Astrocyte of the cerebellum (primary cell): ENCODE measurements around the gene RFTN1.

Source experiments
- DNase-seq: peaks from one replicate; pipeline ENCODE4 v3.0.0-alpha.2; 2011; ENCODE audit warnings: low read depth
- H3K4me3 ChIP-seq: 2 replicates; pipeline ENCODE4 v1.5.1; 2011; ENCODE audit warnings: mild to moderate bottlenecking, low read depth, low read length, moderate library complexity
- in situ Hi-C: cut with HindIII; loops from 2 replicates; pipeline ENCODE4 v1.10.0; 2017; ENCODE audit warnings: low sequenced_read_pairs
- TF ChIP-seq, protein P1 (sequence below): IDR thresholded peaks from 2 replicates; pipeline ENCODE4 v1.5.1; 2012; ENCODE audit warnings: low read length, low read depth, moderate library complexity, mild to moderate bottlenecking; ENCODE audit errors: missing control alignments

RFTN1 gene

GRCh38 chr3:16401273-16401672 is 112.2 kb downstream of the RFTN1 start:
- TF ChIP-seq, protein P1, sequence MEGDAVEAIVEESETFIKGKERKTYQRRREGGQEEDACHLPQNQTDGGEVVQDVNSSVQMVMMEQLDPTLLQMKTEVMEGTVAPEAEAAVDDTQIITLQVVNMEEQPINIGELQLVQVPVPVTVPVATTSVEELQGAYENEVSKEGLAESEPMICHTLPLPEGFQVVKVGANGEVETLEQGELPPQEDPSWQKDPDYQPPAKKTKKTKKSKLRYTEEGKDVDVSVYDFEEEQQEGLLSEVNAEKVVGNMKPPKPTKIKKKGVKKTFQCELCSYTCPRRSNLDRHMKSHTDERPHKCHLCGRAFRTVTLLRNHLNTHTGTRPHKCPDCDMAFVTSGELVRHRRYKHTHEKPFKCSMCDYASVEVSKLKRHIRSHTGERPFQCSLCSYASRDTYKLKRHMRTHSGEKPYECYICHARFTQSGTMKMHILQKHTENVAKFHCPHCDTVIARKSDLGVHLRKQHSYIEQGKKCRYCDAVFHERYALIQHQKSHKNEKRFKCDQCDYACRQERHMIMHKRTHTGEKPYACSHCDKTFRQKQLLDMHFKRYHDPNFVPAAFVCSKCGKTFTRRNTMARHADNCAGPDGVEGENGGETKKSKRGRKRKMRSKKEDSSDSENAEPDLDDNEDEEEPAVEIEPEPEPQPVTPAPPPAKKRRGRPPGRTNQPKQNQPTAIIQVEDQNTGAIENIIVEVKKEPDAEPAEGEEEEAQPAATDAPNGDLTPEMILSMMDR: no peak
- no peak overlapping the region for H3K4me3 ChIP-seq
- no peak for DNase-seq
- in situ Hi-C loops: no loop called here

- in situ Hi-C loops: no loop called here
- TF ChIP-seq, protein P1: no peak
- H3K4me3 ChIP-seq: no peak overlapping the region
- DNase-seq: no peak
Observed at GRCh38 chr3:16400106-16400931, 113.2 kb downstream of the RFTN1 start.

DNA sequence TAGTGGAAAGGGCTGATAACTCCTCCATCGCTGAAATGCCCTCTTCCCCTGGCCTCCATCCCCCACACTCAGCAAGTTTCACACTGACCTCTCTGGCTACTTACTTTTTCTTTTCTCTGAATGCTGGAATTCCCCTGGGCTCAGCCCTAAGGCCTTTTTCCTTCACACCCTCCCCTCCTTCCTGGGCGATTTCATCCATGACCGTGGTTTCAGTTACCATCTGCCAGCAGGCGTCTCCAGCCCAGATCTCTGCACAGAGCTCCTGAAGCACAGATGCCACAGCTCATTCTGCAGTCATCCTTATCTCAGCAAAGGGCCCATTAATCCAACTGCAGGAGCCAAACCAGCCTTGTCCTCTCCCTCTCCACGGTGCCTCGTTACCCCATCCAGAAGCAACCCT is 114.0 kb downstream of the RFTN1 start:
- H3K4me3 ChIP-seq: no peak overlapping the region
- in situ Hi-C loops: no loop called here
- DNase-seq: peak; percentile 45

GRCh38 chr3:16398648-16399047 is 114.9 kb downstream of the RFTN1 start:
- DNase-seq: no peak
- TF ChIP-seq, protein P1: no peak
- H3K4me3 ChIP-seq: no peak overlapping the region
- in situ Hi-C loops: no loop called here

More for the DNA sequence above, 114.0 kb downstream of the RFTN1 start:
- TF ChIP-seq, protein P1: peak; percentile 30

DNA sequence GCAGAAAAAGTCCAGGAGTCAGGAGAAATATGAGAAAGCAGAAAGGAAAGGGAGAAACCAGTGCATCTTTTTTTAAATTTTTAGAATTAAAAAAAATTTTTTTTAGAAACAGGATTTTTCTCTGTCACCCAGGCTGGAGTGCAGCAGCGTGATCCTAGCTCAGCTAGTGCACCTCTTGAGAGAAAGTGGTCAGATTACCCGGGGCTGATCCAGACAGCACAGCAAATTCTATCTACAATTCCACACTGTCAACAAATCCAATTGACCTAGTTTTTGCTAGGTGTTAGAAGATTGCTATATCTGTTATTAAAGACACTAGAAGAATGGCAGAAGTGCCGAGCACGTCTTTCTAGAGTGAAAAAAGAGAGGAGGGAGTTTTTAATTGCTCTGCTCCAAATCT is 117.3 kb downstream of the RFTN1 start:
- in situ Hi-C loops: no loop called here
- TF ChIP-seq, protein P1: no peak
- H3K4me3 ChIP-seq: no peak overlapping the region
- DNase-seq: no peak

GRCh38 chr3:16395212-16395611 is 118.3 kb downstream of the RFTN1 start:
- H3K4me3 ChIP-seq: no peak overlapping the region
- no peak for DNase-seq
- in situ Hi-C loops: no loop called here
- TF ChIP-seq, protein P1: no peak

DNA sequence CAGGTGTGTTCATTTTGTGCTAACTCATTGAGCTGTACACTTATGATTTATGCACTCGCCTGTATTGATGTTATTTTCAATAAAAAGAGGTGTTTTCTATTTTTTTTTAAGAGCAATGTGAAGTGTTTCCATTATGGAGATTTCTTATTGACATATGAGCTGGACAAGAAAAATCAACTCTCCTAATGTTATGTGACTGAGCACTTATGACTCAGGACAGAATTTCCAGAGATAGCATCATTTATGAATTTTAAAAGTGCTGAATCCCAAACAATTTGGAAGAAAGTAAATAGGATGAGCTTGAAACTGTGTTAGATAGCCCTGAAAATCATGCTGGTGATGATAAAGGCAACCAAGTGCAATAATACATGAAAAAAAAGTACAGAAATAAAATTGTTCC is 118.9 kb downstream of the RFTN1 start:
- TF ChIP-seq, protein P1: no peak
- no peak overlapping the region for H3K4me3 ChIP-seq
- in situ Hi-C loops: no loop called here
- DNase-seq: no peak
